ENCODE results near the gene NHP2. TPM values are rescaled to one million over a fixed set of nuclear protein-coding genes. Genes with fewer than 3 reads are reported as not detected.

Gene NHP2
- total and polyA plus RNA-seq, 9 of the 15 experiments (the other 6 are each of a cell fraction or from before 2014, with no cell fraction given), result 52.8 to 622 (median 144) TPM

GRCh38 chr5:178113141-178113787 is 40.4 kb downstream of the NHP2 start, which contains the start of gene N4BP3 (continued):
- TF ChIP-seq, protein P1, sequence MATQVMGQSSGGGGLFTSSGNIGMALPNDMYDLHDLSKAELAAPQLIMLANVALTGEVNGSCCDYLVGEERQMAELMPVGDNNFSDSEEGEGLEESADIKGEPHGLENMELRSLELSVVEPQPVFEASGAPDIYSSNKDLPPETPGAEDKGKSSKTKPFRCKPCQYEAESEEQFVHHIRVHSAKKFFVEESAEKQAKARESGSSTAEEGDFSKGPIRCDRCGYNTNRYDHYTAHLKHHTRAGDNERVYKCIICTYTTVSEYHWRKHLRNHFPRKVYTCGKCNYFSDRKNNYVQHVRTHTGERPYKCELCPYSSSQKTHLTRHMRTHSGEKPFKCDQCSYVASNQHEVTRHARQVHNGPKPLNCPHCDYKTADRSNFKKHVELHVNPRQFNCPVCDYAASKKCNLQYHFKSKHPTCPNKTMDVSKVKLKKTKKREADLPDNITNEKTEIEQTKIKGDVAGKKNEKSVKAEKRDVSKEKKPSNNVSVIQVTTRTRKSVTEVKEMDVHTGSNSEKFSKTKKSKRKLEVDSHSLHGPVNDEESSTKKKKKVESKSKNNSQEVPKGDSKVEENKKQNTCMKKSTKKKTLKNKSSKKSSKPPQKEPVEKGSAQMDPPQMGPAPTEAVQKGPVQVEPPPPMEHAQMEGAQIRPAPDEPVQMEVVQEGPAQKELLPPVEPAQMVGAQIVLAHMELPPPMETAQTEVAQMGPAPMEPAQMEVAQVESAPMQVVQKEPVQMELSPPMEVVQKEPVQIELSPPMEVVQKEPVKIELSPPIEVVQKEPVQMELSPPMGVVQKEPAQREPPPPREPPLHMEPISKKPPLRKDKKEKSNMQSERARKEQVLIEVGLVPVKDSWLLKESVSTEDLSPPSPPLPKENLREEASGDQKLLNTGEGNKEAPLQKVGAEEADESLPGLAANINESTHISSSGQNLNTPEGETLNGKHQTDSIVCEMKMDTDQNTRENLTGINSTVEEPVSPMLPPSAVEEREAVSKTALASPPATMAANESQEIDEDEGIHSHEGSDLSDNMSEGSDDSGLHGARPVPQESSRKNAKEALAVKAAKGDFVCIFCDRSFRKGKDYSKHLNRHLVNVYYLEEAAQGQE (IDR thresholded peaks at IDR 0.05; ENCODE audit: borderline replicate concordance), result peak; percentile 18; the same call in 1 of the 2 replicates
- TF ChIP-seq, protein P1 (CRISPR knock-in tag; IDR thresholded peaks at IDR 0.05; ENCODE audit: low read depth), result no peak
- no peak for TF ChIP-seq ILF3 (IDR thresholded peaks at IDR 0.05; ENCODE audit: borderline replicate concordance)
- no peak for TF ChIP-seq HMG20B (CRISPR knock-in tag; IDR thresholded peaks at IDR 0.05)
- no peak for TF ChIP-seq NCOA6 (IDR thresholded peaks at IDR 0.05)
- TF ChIP-seq TEAD4 (IDR thresholded peaks at IDR 0.05; ENCODE audit: low read length), result peak; percentile 17; the same call in 1 of the 2 replicates
- TF ChIP-seq TEAD4 (CRISPR knock-in tag; IDR thresholded peaks at IDR 0.05; ENCODE audit: borderline replicate concordance), result no peak
- TF ChIP-seq ZNF184 (CRISPR knock-in tag; IDR thresholded peaks at IDR 0.05), result no peak
- no peak for TF ChIP-seq PRMT5 (CRISPR knock-in tag; IDR thresholded peaks at IDR 0.05)
- no peak for TF ChIP-seq NCOA2 (IDR thresholded peaks at IDR 0.05; ENCODE audit: partially characterized antibody in 2 of 2)
- TF ChIP-seq, protein P2, sequence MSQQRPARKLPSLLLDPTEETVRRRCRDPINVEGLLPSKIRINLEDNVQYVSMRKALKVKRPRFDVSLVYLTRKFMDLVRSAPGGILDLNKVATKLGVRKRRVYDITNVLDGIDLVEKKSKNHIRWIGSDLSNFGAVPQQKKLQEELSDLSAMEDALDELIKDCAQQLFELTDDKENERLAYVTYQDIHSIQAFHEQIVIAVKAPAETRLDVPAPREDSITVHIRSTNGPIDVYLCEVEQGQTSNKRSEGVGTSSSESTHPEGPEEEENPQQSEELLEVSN (IDR thresholded peaks at IDR 0.05; ENCODE audit: borderline replicate concordance in 1 of 2, extremely low read depth in 1 of 2, insufficient read depth in 1 of 2, insufficient read length in 1 of 2, low read depth in 1 of 2, low read length in 1 of 2, poor library complexity in 1 of 2, severe bottlenecking in 1 of 2), result peak; percentile 86 to 98
- no peak for TF ChIP-seq ZNF561 (CRISPR knock-in tag; conservative IDR thresholded peaks at IDR 0.05)
- TF ChIP-seq ZNF347 (CRISPR knock-in tag; IDR thresholded peaks at IDR 0.05; ENCODE audit: low read depth), result no peak
- TF ChIP-seq CXXC5 (CRISPR knock-in tag; IDR thresholded peaks at IDR 0.05), result peak; percentile 99
- TF ChIP-seq DMBX1 (CRISPR knock-in tag; IDR thresholded peaks at IDR 0.05; ENCODE audit: borderline replicate concordance), result 0 out of 2 replicates have a peak, but pooled peaks have one; percentile 18
- TF ChIP-seq RFX7 (CRISPR knock-in tag; IDR thresholded peaks at IDR 0.05), result no peak
- TF ChIP-seq ZNF57 (CRISPR knock-in tag; IDR thresholded peaks at IDR 0.05), result no peak
- TF ChIP-seq RCOR1 (IDR thresholded peaks at IDR 0.05; ENCODE audit: borderline replicate concordance in 1 of 2, low read depth in 2 of 2, low read length in 2 of 2), result peak in 1 of 2 experiments; percentile 39; a peak in 1 of 4 replicates

Data from K562 (cell line).